Measurements from ENCODE around the gene INHBC. TPM values are rescaled to one million over a fixed set of nuclear protein-coding genes. Genes with fewer than 3 reads are reported as not detected.

INHBC gene
- total RNA-seq, 1 experiment from 2014 or later: 0.35 TPM

- H3K4me1 ChIP-seq (replicated peaks; ENCODE audit: insufficient read depth): no peaks in the 10 kb centered on the region
- POLR2A ChIA-PET (ENCODE audit: unreplicated experiment): no interaction called here
- no TSS peak for BruUV-seq (replicated peaks)
- no peaks in the 10 kb centered on the region for H4K20me1 ChIP-seq (ENCODE audit: insufficient read depth)
- no peak overlapping the region for H3K4me3 ChIP-seq
- no peaks in the 10 kb centered on the region for H3K9me2 ChIP-seq (ENCODE audit: insufficient read depth)
- DNase-seq: no peak
- intact Hi-C loops (cut with micrococcal nuclease; ENCODE audit: unreplicated experiment): no loop called here
- H3K4me2 ChIP-seq: no peak overlapping the region
- no peaks in the 10 kb centered on the region for H3K9me3 ChIP-seq (ENCODE audit: insufficient read depth, low read depth)
- CTCF ChIA-PET: interaction anchor here (0.6 kb wide), 1 partner anchor 11 kb away, joined by 4 read pairs; the partner anchor contains the start of gene INHBE
- no peaks in the 10 kb centered on the region for H3K27me3 ChIP-seq (ENCODE audit: insufficient read depth, low read depth)
- no peaks in the 10 kb centered on the region for H3K79me2 ChIP-seq (ENCODE audit: low read depth)
- no peak overlapping the region for H2AFZ ChIP-seq
- TF ChIP-seq CTCF (conservative IDR thresholded peaks at IDR 0.05) (no peak), EZH2 (IDR thresholded peaks at IDR 0.05; ENCODE audit: low read depth) (no peak)
- H3K36me3 ChIP-seq (ENCODE audit: low read depth): no peaks in the 10 kb centered on the region
- H3K27ac ChIP-seq: no peak overlapping the region
- peaks cover 5% of the 10 kb centered on the region; the same call in 1 of the 2 replicates for H3F3A ChIP-seq (ENCODE audit: insufficient read depth, low read depth)
Measured at GRCh38 chr12:57444744-57445143, 10.2 kb downstream of the INHBC start.

- Histone ChIP-seq H3K4me3 (no peak overlapping the region), H3K36me3 (ENCODE audit: low read depth) (no peaks in the 10 kb centered on the region), H3K4me2 (no peak overlapping the region), H3F3A (ENCODE audit: insufficient read depth, low read depth) (peaks cover 5% of the 10 kb centered on the region; the same call in 1 of the 2 replicates), H3K9me2 (ENCODE audit: insufficient read depth) (no peaks in the 10 kb centered on the region), H3K9me3 (ENCODE audit: insufficient read depth, low read depth) (no peaks in the 10 kb centered on the region), H4K20me1 (ENCODE audit: insufficient read depth) (no peaks in the 10 kb centered on the region), H2AFZ (no peak overlapping the region), H3K79me2 (ENCODE audit: low read depth) (no peaks in the 10 kb centered on the region), H3K27me3 (ENCODE audit: insufficient read depth, low read depth) (no peaks in the 10 kb centered on the region), H3K4me1 (replicated peaks; ENCODE audit: insufficient read depth) (no peaks in the 10 kb centered on the region), H3K27ac (no peak overlapping the region)
- no TSS peak for BruUV-seq (replicated peaks)
- TF ChIP-seq CTCF (conservative IDR thresholded peaks at IDR 0.05) (no peak), EZH2 (IDR thresholded peaks at IDR 0.05; ENCODE audit: low read depth) (no peak)
- intact Hi-C loops (cut with micrococcal nuclease; ENCODE audit: unreplicated experiment): no loop called here
- CTCF ChIA-PET: no interaction called here
- no peak for DNase-seq
- POLR2A ChIA-PET (ENCODE audit: unreplicated experiment): no interaction called here
Measured at GRCh38 chr12:57446292-57446960, 11.8 kb downstream of the INHBC start.

GRCh38 chr12:57448669-57449068 is 14.1 kb downstream of the INHBC start:
- intact Hi-C loops (cut with micrococcal nuclease; ENCODE audit: unreplicated experiment): no loop called here
- Histone ChIP-seq H3K27ac (no peak overlapping the region), H3K79me2 (ENCODE audit: low read depth) (no peaks in the 10 kb centered on the region), H2AFZ (no peak overlapping the region), H3K36me3 (ENCODE audit: low read depth) (no peaks in the 10 kb centered on the region), H3F3A (ENCODE audit: insufficient read depth, low read depth) (peaks cover 5% of the 10 kb centered on the region; the same call in 1 of the 2 replicates), H4K20me1 (ENCODE audit: insufficient read depth) (no peaks in the 10 kb centered on the region), H3K9me2 (ENCODE audit: insufficient read depth) (no peaks in the 10 kb centered on the region), H3K27me3 (ENCODE audit: insufficient read depth, low read depth) (no peaks in the 10 kb centered on the region), H3K4me1 (replicated peaks; ENCODE audit: insufficient read depth) (no peaks in the 10 kb centered on the region), H3K9me3 (ENCODE audit: insufficient read depth, low read depth) (no peaks in the 10 kb centered on the region), H3K4me2 (no peak overlapping the region), H3K4me3 (no peak overlapping the region)
- BruUV-seq (replicated peaks): no TSS peak
- ChIA-PET CTCF (no interaction called here), POLR2A (ENCODE audit: unreplicated experiment) (no interaction called here)
- TF ChIP-seq CTCF (conservative IDR thresholded peaks at IDR 0.05) (no peak), EZH2 (IDR thresholded peaks at IDR 0.05; ENCODE audit: low read depth) (no peak)
- DNase-seq: no peak
